GM12801 (cell line): ENCODE measurements around the gene GPD1L.

Experiments
- CTCF ChIP-seq: IDR thresholded peaks from one replicate; pipeline ENCODE4 v1.5.1; 2011; ENCODE audit warnings: control low read depth; ENCODE audit not compliant: insufficient read length; ENCODE audit errors: extremely low read depth

Gene GPD1L

DNA sequence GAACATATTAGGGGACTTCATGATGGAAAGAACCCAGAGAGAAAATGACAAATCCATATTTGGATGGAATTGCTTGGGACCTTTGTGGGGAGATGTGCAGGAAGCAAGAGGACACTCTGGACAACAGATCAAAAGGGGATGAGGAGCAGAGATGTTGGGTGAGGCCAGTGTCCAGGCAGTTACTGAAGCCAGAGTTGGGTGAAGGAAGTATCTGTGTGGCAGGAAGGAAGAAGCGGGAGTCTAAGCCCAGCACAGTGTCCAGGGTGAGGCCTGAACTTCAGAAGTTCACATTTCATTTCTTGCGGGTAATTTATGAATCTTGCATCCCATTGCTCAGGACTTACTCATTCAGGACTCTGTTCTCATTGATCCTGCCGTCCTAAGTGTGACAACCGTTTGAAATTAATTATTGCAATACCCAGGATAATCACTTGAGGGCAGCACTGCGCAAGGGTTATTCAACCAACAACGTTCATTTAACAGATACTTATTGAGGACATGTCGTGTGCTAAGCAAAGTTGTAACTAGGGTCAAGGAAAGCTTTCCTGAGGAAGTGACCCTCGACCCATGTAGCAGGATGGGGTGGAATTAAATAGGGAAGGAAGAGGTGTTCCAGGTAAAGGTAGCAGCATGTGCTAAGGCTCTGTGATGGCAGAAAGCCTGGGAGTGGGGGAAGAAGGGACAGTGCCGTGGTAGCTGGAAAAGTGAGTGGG lies 70.7 kb downstream of the GPD1L start:
- TF ChIP-seq CTCF = no peak

DNA sequence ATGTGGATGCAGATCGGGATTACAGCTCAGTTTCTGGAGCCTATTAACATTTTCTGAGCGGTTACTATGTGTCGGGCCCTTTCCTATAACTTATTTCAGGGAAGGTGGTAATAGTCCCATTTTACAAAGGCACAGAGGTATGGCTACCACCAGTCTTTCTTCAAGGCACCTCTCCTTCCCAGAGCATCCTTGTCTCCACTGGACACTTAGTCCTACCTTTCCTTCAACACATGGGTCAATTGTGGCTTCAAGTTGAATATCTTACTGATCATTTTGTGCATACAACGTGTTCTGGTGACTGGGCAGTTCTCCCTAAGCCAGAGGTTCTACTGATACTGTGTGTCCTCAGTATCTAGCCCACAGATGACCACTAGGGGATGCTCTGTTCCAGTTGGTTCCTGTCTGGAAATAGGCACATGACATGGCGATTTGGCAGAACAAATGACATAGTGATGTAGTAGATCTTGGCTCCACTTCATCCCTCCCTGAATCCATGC lies 71.3 kb downstream of the GPD1L start:
- TF ChIP-seq CTCF = no peak

DNA sequence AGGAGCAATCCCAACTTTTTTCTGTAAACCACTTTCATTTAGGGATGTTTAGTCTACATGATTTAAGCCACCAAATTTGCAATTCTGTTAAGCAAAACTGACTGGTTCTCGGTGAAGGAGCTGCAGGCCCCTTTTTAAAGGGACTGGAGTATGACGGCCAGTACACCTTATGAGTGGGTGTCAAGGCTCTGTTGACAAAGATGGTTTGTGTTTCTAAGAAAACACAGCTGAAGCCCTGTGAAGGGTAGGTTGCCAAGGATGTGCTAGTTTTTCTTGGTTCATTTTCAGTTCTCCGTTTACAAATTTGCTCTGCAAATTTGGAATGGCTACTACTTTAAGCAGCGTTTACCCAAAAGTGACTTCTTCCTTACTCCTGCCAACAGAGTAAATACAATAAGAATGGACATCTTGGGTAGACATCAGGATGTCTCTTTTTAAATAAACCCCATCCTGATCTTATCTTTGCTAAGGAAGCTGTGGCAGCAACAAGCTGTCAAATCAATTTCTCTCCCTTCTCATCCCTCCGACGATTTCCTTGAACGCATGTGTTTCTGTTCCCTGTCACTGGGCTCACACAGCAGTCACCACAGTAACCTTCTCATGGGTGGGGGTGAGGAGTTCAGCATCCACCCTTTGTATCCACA lies 73.8 kb downstream of the GPD1L start:
- no peak for TF ChIP-seq CTCF

DNA sequence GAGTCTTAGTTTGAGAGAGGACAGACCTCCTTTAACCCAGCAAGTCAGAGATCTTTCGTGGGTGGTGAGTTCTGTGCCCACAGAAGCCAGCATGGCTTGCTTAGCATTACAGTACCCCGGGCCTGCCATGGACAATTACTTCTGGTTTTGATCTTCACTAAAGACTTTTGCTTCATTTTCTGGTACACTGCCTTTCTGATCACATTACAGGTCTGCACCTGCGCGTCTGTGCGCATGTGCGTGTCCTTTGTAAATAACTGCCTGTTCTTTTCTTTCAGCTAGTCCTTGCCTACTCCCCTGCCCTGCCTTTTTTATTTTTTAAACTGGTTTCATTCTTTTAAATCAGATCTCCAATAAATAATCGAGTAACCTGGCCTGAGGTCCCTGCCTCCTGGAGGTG lies 74.9 kb downstream of the GPD1L start:
- no peak for TF ChIP-seq CTCF

DNA sequence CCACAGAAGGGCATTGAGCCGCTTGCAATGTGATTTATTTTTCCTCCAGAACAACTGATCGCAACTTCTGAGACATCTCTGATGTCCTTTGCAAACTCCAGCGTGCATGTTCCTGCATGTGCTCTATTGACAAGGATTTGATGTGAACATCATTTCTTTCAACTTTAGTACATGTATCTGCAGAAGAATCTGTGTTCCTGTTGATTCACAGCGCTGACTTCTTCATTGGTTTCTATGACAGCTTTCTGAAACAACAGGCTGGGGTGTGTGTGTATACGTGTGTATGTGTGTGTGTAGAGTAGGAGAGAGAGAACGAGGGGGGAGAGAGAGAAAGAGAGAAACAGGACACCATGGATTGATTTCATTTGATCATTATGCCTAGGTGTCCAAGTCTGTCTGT lies 75.4 kb downstream of the GPD1L start:
- TF ChIP-seq CTCF = no peak

- no peak for TF ChIP-seq CTCF
Observed at GRCh38 chr3:32184187-32184730, 77.8 kb downstream of the GPD1L start.

DNA sequence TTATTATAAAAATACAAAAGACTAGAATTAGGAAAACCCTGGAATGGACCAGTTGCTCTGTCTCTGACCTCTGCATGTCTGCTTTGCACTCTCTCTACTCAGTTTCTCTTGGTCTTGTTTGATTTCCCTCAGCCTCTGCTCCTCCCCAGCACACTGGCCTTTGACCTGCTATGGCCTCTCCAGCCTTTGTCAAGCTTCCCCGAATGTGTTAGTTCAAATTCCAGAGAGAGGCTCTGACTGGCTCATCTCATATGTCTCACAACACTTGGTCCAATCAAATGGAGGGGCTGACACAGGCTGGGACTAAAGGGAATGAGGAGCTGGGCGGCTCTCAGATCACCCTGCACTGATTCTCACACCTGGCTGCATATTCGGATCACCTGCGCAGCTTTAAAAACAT lies 79.7 kb downstream of the GPD1L start:
- no peak for TF ChIP-seq CTCF
